ENCODE measurements around the gene ABLIM2.

ABLIM2 gene

DNA sequence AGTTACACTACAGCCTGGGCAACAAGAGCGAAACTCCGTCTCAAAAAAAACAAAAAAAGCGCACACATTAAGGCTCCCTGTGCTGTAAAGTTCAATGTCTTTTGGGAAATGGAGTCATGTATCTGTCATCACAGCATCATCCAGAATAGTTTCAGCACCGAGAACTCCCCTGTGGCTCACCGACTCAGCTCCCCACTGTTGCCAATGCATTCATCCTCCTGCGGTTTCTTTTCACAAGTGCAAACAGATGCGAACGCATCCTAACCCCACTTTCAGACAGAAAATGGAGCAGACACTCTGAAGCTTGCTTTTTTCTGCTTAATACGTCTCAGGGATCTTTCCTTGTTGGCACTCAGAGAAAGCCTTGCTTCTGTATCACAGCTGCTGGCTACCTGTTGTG lies 26.7 kb upstream of the ABLIM2 start:
- H3K4me3 ChIP-seq, result no peak overlapping the region
- in situ Hi-C loops (cut with MboI; ENCODE audit: low sequenced_read_pairs), result no loop called here
- H3K9me3 ChIP-seq, result no peaks in the 10 kb centered on the region
- H3K4me1 ChIP-seq, result peaks cover 5% of the 10 kb centered on the region; the same call in 1 of the 2 replicates
- DNase-seq (ENCODE audit: low spot score in 2 of 2), result no peak
- H3K36me3 ChIP-seq (replicated peaks), result no peaks in the 10 kb centered on the region
- no peaks in the 10 kb centered on the region for H3K27me3 ChIP-seq (ENCODE audit: low read depth)

DNA sequence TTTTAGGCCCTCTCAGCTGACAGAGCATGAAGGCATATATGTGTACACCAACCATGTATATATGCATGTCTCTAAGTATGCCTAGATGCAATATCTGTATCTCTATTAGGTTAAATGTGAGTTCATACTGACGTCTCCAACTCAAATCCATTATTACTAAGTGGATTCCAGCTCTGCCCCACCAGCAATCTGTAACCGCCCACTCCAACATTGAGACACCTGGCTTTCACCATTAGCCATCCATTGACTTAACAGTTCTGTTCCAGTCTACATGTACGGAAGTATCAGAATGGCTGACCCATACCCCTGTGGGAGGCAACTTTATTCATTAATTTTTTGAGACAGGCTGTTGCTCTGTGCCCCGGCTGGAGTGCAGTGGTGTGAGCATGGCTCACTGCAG lies 25.4 kb upstream of the ABLIM2 start:
- no peak for DNase-seq (ENCODE audit: low spot score in 2 of 2)
- Histone ChIP-seq H3K4me1 (peaks cover 5% of the 10 kb centered on the region; the same call in 1 of the 2 replicates), H3K9me3 (no peaks in the 10 kb centered on the region), H3K27me3 (ENCODE audit: low read depth) (no peaks in the 10 kb centered on the region), H3K4me3 (no peak overlapping the region), H3K36me3 (replicated peaks) (no peaks in the 10 kb centered on the region)
- in situ Hi-C loops (cut with MboI; ENCODE audit: low sequenced_read_pairs), result no loop called here

DNA sequence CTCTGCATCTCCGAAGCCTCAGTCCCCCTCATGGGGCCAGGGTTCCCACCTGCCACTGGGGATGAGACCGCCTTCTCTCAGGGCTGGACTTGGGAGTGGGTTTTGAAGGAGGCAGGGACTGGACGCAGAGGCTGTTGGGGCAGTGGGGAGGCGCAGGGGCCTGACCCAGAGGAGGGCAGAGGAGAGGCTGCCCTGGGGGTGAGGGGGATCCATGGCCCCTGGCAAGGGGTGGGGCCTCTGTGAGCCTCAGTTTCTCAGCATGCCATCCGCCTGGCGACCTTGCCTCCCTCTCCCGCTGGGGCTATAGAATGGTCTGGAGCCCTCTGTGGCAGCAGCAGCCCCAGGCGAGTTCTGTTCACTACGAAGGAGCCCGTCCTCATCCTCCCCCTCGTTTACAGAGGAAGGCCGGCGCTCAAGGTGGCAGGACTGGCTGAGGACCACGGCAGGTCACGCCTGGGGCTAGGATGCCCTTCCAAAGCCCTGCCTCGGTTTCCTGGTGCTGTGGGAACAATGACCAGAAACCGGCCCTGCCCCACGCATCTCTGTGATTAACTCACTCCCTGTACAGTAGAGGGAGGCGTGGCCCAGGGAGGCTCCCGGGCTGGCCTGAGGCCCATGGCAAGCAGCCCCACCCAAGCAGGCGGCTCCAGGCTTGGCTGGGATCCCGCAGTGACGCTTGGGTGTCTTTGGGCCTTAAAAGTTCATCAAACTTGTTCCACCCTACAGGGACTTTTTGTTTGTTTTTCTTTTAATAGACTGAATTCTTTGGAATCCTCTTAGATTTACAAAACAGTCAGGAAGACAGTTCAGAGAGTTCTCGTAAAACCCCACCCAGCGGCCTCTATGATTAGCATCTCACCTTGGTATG lies 24.5 kb upstream of the ABLIM2 start:
- Histone ChIP-seq H3K4me3 (no peak overlapping the region), H3K9me3 (no peaks in the 10 kb centered on the region), H3K36me3 (replicated peaks) (no peaks in the 10 kb centered on the region), H3K4me1 (peaks cover 5% of the 10 kb centered on the region; the same call in 1 of the 2 replicates), H3K27me3 (ENCODE audit: low read depth) (no peaks in the 10 kb centered on the region)
- DNase-seq (ENCODE audit: low spot score in 2 of 2), result peak; percentile 4 to 71
- in situ Hi-C loops (cut with MboI; ENCODE audit: low sequenced_read_pairs), result no loop called here

DNA sequence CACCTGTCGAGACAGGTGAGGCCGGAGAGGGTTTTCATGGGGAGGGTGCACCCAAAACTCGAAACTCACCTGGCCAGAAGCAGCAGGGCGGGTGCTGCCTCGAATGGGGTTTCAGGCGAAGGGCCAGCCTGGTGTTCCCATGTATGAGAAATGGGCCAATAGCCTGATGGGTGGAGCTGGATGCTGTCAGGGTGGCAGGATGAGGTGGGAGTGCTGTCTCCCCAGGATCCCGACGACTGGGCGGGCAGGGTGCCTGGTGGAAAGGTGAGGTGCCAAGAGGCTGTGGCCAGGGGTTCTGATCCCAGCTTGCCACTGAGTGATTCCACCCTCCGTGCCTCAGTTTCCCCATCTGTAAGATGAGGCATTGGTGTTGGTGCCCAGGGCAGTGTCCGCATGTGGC lies 23.7 kb upstream of the ABLIM2 start:
- Histone ChIP-seq H3K4me1 (peaks cover 5% of the 10 kb centered on the region; the same call in 1 of the 2 replicates), H3K36me3 (replicated peaks) (no peaks in the 10 kb centered on the region), H3K27me3 (ENCODE audit: low read depth) (no peaks in the 10 kb centered on the region), H3K4me3 (no peak overlapping the region), H3K9me3 (no peaks in the 10 kb centered on the region)
- no peak for DNase-seq (ENCODE audit: low spot score in 2 of 2)
- in situ Hi-C loops (cut with MboI; ENCODE audit: low sequenced_read_pairs), result no loop called here

DNA sequence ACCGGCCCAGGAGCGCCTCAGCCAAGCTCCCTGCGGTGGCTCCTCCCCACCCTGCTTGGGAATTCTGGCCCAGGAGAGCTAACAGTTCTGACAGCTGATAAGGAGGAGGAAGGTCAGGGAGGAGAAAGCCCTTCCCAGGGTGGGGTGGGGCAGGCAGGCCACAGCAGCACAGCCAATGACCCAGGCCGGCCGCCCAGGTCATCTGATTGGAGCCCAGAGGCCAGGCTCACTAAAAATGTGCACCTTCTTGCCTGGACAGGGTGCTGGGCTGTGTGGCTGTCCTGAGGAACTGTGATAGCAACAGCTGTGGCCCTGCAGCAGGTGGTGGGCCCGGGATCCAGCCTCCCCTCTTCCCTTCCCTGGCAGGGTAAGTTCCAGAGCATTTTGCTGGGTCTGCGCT lies 23.2 kb upstream of the ABLIM2 start:
- no peaks in the 10 kb centered on the region for H3K36me3 ChIP-seq (replicated peaks)
- H3K4me3 ChIP-seq, result no peak overlapping the region
- peaks cover 5% of the 10 kb centered on the region; the same call in 1 of the 2 replicates for H3K4me1 ChIP-seq
- in situ Hi-C loops (cut with MboI; ENCODE audit: low sequenced_read_pairs), result no loop called here
- H3K27me3 ChIP-seq (ENCODE audit: low read depth), result no peaks in the 10 kb centered on the region
- H3K9me3 ChIP-seq, result no peaks in the 10 kb centered on the region
- DNase-seq (ENCODE audit: low spot score in 2 of 2), result no peak

DNA sequence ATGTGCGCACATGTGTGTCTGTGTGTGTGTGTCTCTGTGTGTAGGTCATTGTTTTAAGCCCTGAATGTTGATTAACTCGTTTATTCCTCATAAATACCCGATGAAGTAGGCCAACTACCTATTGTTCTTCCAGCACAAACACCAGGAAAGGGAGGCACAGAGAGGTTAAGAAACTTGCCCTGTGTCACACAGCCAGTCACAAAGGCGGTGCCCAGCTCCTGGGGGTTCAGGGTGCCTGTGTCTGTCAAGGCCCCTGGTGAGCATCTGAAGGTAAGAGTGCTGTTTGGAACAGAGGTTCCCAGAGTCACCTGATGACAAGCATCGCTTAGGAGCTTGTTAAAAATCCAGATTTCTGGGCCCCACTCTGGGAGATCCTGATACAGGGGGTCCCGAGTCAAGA lies 22.5 kb upstream of the ABLIM2 start:
- no peaks in the 10 kb centered on the region for H3K36me3 ChIP-seq (replicated peaks)
- in situ Hi-C loops (cut with MboI; ENCODE audit: low sequenced_read_pairs), result no loop called here
- H3K4me1 ChIP-seq, result peaks cover 5% of the 10 kb centered on the region; the same call in 1 of the 2 replicates
- no peaks in the 10 kb centered on the region for H3K9me3 ChIP-seq
- no peak overlapping the region for H3K4me3 ChIP-seq
- no peak for DNase-seq (ENCODE audit: low spot score in 2 of 2)
- H3K27me3 ChIP-seq (ENCODE audit: low read depth), result no peaks in the 10 kb centered on the region

DNA sequence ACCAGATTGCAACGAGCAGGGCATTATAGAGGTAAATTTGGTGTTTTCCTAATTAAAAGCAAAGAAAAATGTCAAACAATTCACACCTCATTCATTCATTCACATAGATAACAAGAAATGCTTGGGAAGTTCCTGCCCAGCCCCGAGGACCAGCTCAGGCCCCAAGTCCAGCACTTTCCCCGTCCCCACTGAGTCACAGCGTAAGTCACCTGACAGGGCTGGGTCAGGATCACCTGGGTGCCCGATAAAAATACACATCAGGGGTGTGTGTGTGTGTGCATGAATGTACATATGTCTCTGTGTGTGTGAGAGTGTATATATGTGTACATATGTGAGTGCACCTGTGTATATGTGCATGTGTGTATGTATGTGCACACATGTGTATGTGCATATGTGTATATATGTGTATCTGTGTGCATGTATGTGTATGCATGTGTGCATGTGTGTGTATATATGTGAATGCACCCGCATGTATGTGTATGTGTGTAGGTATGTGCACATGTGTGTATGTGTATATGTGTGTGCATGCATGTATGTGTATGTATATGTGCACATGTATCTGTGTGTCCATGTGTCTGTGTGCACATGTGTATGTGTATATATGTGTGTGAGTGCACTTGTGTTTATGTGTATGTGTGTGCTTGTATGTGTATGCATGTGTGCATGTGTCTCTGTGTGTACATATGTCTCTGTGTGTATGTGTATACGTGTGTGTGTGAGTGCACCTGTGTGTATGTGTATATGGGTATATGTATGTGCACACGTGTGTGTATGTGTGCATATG lies 21.9 kb upstream of the ABLIM2 start:
- in situ Hi-C loops (cut with MboI; ENCODE audit: low sequenced_read_pairs), result no loop called here

DNA sequence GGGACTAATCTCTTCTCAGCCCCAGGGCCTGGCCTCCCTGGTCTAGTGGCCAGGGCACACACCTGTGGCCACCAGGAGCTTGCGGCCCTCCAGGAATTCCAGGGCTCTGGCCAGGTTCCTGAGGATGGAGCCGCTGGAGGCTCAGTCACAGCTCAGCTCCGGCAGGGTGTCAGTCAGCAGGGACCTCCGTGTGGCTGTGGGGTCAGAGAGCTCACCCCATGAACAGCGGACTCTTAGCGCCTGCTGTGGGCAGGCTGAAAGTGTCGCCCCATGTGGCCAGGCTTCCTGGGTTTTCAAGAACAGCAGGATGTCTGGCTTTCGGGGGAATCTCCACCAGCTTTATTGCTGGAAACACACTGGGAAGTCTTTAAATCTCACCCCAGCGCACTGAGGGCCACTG lies 21.2 kb upstream of the ABLIM2 start:
- in situ Hi-C loops (cut with MboI; ENCODE audit: low sequenced_read_pairs), result loop anchor here (10.0 kb wide), 1 partner anchor 225 kb away; no protein-coding TSS in a partner anchor
- Histone ChIP-seq H3K9me3 (no peaks in the 10 kb centered on the region), H3K27me3 (ENCODE audit: low read depth) (no peaks in the 10 kb centered on the region), H3K36me3 (replicated peaks) (no peaks in the 10 kb centered on the region), H3K4me1 (peaks cover 5% of the 10 kb centered on the region; the same call in 1 of the 2 replicates), H3K4me3 (no peak overlapping the region)
- DNase-seq (ENCODE audit: low spot score in 2 of 2), result no peak

More for the DNA sequence above, 21.9 kb upstream of the ABLIM2 start:
- Histone ChIP-seq H3K4me3 (no peak overlapping the region), H3K36me3 (replicated peaks) (no peaks in the 10 kb centered on the region), H3K4me1 (peaks cover 5% of the 10 kb centered on the region; the same call in 1 of the 2 replicates), H3K27me3 (ENCODE audit: low read depth) (no peaks in the 10 kb centered on the region), H3K9me3 (no peaks in the 10 kb centered on the region)
- DNase-seq (ENCODE audit: low spot score in 2 of 2), result no peak

DNA sequence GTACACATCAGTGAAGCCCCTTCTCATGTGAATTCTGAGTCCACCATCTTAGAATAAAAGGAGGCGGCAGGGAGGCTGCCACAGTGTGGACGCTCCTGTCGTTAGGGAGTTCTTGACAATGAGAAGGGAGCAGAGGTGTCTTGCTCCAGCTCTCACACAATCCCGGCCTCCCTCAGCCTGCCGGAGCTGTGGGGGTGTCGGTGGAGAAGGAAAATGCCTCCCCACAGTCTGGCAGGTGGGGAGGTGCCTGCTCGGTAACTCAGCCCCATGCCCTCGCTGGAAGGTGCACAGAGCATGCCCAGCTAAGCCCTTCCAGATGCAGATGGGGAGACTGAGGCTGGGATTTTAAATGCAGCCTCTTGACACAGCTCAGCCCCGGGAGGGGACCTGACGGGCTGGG lies 20.5 kb upstream of the ABLIM2 start:
- DNase-seq (ENCODE audit: low spot score in 2 of 2), result no peak
- in situ Hi-C loops (cut with MboI; ENCODE audit: low sequenced_read_pairs), result loop anchor here (10.0 kb wide), 1 partner anchor 226 kb away; no protein-coding TSS in a partner anchor
- Histone ChIP-seq H3K36me3 (replicated peaks) (no peaks in the 10 kb centered on the region), H3K9me3 (no peaks in the 10 kb centered on the region), H3K4me1 (peaks cover 5% of the 10 kb centered on the region; the same call in 1 of the 2 replicates), H3K4me3 (no peak overlapping the region), H3K27me3 (ENCODE audit: low read depth) (no peaks in the 10 kb centered on the region)

DNA sequence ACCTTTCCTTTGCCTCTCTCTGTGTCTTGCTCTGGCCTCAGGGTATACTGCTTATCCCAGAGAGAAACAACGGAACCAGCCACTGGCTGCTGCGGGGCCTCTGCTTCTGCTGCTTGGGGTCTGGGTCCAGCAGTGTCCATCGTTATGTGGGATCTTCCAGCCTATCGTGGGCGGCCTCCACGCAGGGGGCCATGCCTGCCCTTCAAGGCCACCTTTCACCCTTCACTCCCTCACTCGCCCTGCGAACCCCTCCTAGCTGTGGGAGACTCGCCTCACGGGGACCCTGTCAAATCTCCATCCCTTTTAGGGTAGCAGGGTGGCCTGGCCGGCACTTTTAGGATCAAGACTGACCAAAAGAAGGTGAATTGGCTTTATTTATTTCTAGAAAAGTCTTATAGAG lies 19.3 kb upstream of the ABLIM2 start:
- Histone ChIP-seq H3K4me1 (no peaks in the 10 kb centered on the region), H3K9me3 (no peaks in the 10 kb centered on the region), H3K27me3 (ENCODE audit: low read depth) (no peaks in the 10 kb centered on the region), H3K36me3 (replicated peaks) (no peaks in the 10 kb centered on the region), H3K4me3 (no peak overlapping the region)
- in situ Hi-C loops (cut with MboI; ENCODE audit: low sequenced_read_pairs), result loop anchor here (10.0 kb wide), 1 partner anchor 227 kb away; no protein-coding TSS in a partner anchor
- DNase-seq (ENCODE audit: low spot score in 2 of 2), result no peak

DNA sequence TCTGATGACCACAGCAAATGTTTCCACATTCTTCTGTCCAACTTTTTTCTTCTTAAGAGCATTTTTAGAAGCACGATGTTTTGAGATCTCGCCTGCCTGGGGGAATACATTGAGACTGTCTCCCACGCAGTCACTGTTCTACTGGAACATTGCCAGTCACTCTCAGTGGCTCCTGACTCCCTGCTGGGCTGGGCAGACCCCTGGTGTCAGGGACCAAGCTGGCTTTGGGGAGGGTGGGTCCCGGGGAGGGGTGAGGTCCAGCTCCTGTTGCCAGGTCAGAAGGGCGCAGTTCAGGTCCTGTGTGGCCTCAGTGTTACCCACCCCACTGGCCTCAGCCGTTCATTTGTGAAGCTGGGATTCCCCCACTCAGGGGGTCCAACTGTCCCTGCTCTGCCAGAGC lies 18.9 kb upstream of the ABLIM2 start:
- in situ Hi-C loops (cut with MboI; ENCODE audit: low sequenced_read_pairs), result loop anchor here (10.0 kb wide), 1 partner anchor 227 kb away; no protein-coding TSS in a partner anchor
- no peak overlapping the region for H3K4me3 ChIP-seq
- H3K4me1 ChIP-seq, result no peaks in the 10 kb centered on the region
- H3K27me3 ChIP-seq (ENCODE audit: low read depth), result no peaks in the 10 kb centered on the region
- no peak for DNase-seq (ENCODE audit: low spot score in 2 of 2)
- no peaks in the 10 kb centered on the region for H3K36me3 ChIP-seq (replicated peaks)
- H3K9me3 ChIP-seq, result no peaks in the 10 kb centered on the region

DNA sequence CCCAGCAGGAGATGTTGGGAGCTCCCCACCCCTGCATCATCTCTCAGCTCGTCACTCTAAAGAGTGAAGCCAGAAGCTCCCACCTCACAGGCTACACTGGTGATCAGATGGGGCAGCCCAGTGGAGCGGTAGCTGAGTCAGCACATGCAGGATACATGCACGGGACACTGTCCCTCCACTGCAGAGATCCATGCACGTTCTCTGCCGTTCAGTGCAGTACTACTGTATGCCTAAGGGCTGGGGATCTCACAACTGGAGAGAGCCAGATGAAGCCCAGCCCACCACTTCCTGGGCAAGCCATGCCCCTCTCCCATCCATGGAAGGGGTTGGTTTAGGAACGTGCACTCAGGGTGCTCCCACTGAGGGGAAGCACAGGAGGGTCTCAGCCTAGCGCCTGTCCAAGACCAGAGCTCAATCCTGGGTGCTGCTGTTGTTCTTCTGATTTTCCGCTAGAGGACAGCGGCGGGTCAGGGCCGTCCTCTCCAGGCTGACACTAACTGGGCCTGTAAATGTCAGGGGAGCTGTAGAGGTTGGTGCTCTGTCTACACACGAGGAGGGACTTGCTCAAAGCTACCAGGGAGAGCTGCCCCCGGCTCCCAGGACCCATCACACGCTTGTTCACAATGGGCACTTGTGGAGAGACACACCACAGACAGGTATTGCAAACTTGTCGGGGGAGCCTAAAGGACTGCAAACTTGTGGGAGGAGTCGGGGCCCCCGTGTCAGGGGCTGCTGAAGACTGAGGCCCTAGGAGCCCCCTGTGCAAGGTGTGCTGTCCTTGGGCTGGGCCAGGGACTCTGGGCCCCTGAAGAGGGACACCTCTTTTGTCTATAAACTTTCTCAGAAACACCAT lies 18.2 kb upstream of the ABLIM2 start:
- Histone ChIP-seq H3K27me3 (ENCODE audit: low read depth) (0 out of 2 replicates have a peak, but pooled peaks cover under 1% of the 10 kb centered on the region), H3K4me1 (no peaks in the 10 kb centered on the region), H3K4me3 (no peak overlapping the region), H3K9me3 (no peaks in the 10 kb centered on the region), H3K36me3 (replicated peaks) (no peaks in the 10 kb centered on the region)
- in situ Hi-C loops (cut with MboI; ENCODE audit: low sequenced_read_pairs), result loop anchor here (10.0 kb wide), 1 partner anchor 228 kb away; no protein-coding TSS in a partner anchor
- DNase-seq (ENCODE audit: low spot score in 2 of 2), result peak; percentile 51 to 65

DNA sequence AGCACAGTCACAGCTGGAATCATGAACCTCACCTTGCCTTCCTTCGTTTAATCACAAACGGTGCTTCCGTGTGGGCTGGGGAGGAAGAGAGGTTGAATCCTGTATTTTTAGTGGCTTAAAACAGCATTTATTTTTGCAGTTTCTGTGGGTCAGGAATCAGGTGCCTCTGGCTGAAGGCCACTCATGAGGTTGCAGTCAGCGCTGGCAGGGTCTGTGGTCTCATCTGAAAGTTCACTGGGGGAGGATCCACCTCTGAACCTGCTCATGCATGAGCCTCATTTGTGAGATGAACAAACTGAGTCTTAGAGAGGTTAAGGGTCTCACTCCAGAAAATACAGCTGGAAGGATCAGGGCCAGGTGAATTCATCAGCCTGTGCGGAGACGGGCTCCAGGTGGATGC lies 17.1 kb upstream of the ABLIM2 start:
- H3K9me3 ChIP-seq, result no peaks in the 10 kb centered on the region
- no peak for DNase-seq (ENCODE audit: low spot score in 2 of 2)
- H3K4me1 ChIP-seq, result no peaks in the 10 kb centered on the region
- 0 out of 2 replicates have a peak, but pooled peaks cover 3% of the 10 kb centered on the region for H3K27me3 ChIP-seq (ENCODE audit: low read depth)
- no peak overlapping the region for H3K4me3 ChIP-seq
- no peaks in the 10 kb centered on the region for H3K36me3 ChIP-seq (replicated peaks)
- in situ Hi-C loops (cut with MboI; ENCODE audit: low sequenced_read_pairs), result loop anchor here (10.0 kb wide), 1 partner anchor 229 kb away; no protein-coding TSS in a partner anchor
